Kidney tubule cell (primary cell): ENCODE data around the gene HAPLN3.
A peak's percentile ranks its signal among the peaks of the same experiment; 100 is the strongest.
"Not testable (repeated sequence)": the region's sequence is repeated elsewhere in the genome, so short reads cannot be mapped to it uniquely, and the experiment has no call there.

Experiments
- DNase-seq: peaks from one replicate; pipeline ENCODE4 v3.0.0-alpha.2; 2018; ENCODE audit warnings: low spot score

The HAPLN3 gene, protein sequence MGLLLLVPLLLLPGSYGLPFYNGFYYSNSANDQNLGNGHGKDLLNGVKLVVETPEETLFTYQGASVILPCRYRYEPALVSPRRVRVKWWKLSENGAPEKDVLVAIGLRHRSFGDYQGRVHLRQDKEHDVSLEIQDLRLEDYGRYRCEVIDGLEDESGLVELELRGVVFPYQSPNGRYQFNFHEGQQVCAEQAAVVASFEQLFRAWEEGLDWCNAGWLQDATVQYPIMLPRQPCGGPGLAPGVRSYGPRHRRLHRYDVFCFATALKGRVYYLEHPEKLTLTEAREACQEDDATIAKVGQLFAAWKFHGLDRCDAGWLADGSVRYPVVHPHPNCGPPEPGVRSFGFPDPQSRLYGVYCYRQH

DNA sequence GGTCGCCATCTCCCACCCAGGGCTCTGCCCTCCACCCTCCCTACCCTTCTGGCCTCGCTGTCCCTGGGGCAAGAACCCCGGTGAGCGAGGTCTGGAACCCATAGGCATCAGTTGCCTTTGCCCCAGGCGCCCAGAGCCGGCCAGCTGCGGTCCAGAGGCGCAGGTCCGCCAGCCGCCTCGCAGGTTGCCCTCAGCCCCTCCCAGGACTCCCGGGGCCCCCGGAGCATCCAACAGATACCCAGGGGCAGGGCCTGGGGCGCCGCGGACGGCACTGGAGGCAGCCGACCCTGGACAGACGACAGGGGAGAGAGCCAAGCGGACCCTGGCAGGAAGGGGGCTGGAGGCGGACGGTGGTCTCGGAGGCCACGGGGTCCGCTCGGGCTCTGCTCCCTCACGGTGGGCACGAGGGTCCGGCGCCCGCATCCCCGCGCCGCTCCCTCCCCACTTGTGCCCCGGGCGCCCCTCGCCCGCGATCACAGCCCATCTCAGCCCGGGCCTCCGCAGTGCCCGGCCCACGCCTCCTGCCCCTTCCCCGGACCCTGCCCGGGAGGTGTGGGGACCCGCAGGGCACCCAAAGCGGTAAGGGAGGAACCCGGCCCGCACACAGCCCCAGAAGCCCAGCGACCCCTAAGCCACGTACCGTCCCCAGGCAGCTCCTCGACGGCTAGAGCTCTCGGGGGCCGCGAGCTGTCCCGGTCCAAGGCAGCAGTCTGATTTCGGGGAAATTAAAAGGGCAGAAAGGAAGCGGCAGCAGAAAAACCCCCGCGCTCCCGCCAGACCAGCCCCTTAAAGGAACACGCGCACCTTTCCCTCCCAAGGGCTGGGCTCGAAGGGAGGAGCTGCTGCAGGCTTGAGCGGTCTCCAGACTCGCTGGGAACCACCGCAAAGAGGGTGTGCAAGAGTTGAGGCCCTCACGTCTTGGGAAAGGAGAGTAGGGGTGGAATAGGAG, at the start of gene HAPLN3:
Gene HAPLN3, minus strand, starts transcription at position 726 of the 949 bp plus-strand sequence. CDS start 8,246 bp downstream, outside the sequence.
- DNase-seq, result peak; percentile 56

DNA sequence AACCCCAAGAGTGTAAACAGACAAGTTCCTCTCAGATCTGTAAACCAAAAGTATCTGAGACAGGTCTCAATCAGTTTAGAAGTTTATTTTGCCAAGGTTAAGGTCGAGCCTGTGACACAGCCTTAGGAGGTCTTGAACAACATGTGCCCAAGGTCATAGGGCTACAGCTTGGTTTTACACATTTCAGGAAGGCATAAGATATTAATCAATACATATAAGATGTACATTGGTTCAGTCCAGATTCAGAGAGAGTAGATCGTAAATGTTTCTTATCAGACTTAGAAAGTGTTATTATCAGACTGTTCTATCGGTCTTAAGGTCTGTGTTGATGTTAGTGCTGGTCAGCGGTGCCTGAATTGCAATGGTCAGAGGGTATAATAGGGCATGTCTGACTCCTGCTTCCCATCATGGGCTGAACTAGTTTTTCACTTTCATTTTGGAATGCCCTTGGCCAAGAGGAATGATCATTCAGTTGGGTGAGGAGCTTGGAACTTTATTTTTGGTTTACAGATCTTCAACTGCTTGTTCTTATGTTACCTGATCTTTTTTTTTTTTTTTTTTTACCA, 44.8 kb upstream of the HAPLN3 start:
- no peak for DNase-seq

DNA sequence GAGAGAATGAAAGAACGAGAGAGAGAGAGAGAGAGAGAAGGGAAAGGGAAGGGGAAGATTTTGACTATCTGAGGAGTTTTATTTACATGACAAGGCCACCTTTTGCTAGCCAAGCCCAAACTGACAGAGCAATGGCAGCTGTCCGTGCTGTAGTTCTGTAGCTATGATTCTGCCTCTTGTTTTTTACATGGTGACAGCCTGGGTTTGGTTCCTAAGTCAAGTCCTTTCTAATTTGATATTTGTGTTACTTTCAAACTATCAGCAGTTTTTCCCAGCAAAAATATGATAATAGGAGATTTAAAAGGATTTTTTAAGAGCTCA, 44.1 kb upstream of the HAPLN3 start:
- no peak for DNase-seq

DNA sequence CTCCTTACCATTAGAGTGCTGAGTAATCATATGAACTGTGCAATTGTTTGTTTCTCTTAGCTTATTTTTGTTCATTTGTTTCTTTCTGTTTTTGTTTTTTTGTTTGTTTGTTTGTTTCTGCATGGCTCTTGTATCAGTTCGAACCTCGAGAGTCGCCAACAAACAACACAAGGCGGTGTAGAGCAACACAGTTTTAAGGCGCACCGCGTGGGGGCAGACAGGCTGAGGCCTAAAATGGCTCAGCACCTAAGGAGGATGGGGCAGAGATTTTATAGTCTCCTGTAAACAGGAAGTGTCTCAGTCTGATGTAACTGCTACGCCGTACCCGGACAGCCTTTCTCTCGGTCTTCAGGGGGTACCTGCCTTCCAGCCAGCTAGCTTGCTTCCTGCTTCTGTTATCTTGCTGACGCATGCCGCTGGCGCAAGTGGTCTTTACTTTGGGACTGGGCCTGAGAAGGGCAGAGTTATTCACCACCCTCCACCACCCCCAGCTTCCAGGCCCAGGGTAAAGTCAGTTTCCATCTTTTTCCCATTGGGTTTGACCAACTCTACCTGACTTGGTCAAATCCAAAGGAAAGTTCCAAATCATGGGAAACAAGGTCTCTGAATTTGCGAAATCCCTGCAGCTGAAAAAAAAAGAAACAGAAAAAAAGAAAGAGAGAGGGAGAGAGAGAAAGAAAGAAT, 43.6 kb upstream of the HAPLN3 start:
- DNase-seq, result no peak

DNA sequence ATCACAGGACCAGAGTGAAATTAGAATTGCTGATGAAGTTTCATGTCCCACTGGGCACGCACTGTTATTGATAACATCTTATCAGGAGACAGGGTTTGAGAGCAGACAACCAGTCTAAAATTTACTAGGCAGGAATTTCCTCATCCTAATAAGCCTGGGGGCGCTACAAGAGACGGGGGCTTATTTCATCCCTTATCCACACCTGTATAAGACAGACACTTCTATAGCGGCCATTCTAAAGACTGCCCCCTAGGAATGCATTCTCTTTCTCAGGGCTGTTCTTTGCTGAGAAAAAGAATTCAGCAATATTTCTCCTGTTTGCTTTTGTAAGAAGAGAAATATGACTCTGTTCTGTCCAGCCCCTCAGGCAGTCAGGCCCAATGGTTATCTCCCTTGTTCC, 39.1 kb upstream of the HAPLN3 start:
- DNase-seq, result not testable (repeated sequence)

DNA sequence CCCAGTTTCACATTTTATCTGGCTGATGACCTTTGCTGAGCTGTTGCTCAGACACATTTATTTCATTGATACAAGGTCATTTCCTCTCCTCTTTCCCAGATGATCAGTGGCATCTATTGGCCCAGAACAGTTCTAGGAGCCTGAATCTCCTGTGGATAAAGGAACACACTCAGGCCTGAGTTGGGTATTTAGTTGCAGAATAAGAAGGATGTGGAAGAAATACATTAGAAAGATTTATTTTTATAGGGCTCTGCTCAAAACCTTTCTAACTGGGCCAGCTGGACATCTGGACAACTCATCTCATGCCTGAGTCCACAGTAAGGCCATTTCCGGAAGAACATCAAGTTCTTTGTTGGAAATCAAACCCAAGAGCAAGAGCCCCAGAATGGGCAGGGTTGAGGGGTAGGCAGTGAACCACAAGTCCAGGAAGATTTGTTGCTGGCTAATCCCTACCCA, 37.6 kb upstream of the HAPLN3 start:
- no peak for DNase-seq

DNA sequence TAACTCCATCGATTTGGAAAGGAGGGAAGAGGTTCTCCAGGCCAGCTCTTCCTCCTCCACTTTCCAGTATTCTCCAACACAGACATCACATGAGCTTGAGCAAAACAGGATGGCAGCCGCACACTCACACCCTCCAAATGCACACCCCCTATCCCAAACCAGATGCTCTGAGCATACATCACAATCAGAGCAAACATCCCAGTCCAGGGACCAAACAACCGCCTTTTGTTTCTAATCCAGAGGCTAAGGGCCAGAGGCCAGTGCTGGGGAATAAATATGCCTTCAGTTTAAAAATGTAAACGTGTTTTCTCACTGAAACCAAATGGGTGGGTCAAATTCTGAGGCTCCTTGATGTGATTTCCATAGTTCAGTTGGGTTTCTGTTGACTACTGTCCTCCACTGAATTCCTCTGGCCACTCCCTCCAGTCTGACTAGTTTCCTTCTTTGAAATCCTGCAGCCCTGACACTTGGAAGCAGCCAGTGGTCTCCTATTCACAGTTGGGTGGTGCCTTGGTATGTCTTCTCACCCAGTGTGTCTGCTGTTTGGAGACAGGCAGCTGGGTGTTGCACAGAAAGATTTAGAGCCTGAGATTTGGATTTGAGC, 37.0 kb upstream of the HAPLN3 start:
- DNase-seq, result peak; percentile 61

DNA sequence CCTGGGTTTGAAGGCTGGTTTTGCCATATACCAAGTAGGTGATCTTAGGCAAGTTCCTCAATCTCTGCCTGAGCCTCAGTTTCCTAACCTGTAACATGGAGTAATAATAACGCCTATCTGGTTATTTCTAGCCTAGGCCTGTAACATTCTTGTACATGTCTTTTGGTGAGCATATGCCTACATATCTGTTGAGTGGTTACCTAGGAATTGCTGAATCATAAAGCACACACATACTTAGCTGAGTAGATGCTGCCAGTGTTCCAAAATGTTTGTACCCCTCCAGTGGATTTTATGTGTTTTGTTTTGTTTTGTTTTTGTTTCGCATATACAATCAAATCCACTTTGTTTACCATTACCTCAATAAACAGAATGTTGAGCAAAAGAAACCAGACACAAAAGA, 35.2 kb upstream of the HAPLN3 start:
- DNase-seq, result no peak

DNA sequence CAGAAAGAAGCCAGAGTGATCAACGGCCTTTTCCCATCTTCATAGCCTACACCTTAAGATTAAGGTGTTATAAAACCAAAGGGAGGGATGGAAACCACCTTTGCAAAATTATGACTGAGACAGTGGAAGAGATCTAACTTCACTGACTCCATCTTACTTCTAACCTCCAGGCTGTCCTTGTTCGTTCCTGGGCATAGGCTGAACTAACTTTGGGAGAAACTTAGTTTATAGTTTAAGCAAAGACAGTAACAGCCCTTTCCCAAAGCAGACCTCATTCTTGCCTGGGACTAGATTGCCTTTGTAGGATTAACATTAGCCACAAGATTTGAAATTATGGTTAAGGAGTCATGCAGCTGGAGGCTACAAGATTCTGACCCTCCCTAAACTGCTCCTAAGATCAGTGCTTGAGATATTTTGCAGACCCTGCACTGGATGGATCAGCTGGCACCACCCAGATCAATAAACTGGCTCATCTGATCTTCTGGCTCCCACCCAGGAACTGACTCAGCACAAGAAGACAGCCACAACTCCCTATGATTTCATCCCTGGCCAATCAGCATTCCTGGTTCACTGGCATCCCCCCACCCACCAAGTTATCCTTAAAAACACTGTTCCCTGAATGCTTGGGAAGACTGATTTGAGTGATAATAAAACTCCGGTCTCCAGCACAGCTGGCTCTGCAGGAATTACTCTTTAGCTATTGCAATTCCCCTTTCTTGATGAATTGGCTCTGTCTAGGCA, 34.2 kb upstream of the HAPLN3 start:
- not testable (repeated sequence) for DNase-seq

DNA sequence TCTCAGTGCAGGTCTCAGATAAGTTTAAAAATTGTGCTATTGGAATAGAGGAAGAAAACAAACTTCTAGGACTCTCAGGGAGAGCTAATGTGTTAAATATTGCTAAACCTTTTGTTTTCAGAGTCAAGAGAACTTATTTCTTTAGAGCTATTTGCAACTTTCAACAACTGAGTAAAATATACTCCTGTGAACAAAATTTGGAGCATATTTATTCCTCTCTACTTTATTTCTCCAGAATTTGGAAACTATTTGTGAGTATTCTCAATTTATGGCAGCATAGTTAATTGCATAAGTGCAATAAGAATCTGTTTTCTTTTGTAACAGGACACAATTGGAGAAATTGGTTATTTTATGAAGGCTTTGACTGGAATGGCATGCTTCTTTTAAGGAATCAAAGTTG, 32.8 kb upstream of the HAPLN3 start:
- DNase-seq, result not testable (repeated sequence)

DNA sequence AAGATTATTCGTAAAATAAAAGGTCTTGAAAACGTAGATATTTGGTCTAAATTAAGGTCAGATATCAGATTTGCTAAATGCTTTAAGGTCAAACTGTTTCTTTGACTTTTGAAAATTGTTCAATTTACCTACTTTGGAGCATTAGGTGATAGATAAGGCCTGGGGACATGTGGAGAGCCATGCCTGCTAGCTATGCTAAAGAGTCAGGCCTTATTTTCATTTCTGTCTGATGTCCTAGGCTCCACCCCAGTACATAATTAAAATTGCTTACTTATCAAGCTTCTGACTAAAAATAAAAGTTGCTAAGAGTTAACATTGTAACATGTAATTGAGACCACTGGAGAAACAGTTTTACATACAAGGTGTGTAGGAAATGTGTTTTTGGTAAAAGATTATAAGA, 30.3 kb upstream of the HAPLN3 start:
- not testable (repeated sequence) for DNase-seq

DNA sequence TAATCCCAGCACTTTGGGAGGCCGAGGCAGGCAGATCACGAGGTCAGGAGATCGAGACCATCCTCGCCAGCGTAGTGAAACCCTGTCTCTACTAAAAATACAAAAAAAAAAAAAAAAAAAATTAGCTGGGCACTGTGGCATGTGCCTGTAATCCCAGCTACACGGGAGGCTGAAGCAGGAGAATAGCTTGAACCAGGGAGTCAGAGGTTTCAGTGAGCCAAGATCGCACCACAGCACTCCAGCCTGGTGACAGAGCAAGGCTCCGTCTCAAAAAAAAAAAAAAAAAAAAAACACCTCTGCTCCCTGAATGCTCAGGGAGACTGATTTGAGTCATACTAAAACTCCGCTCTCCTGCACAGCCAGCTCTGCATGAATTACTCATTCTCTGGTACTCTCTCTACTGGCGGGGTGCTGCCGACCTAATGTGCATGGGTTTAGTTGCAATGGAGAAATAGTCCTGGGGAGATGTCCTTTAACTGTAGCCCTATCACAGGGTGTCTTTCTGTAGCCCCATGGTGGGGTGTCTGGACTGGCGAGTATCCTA, 25.6 kb upstream of the HAPLN3 start:
- peak; percentile 88 for DNase-seq

DNA sequence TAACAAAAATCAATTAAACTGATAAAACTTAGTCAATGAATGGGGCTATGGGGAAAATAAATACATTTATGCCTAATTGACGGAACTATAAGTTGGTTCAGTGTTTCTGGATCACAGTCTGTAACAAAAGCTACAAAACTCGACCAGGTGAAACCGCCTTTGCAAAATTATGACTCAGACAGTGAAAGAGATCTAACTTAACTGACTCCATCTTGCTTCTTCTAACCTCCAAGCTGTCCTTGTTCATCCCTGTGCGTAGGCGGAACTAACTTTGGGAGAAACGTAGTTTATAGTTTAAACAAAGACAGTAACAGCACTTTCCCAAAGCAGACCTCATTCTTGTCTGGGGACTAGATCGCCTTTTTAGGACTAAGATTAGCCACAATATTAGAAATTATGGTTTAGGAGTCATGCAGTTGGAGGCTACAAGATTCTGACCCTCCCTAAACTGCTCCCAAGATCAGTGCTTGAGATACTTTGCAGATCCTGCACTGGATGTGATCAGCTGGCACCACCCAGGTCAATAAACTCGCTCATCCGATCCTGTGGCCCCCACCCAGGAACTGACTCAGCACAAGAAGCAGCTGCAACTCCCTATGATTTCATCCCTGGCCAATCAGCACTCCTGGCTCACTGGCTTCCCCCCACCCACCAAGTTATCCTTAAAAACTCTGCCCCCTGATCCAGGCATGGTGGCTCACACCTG, 25.0 kb upstream of the HAPLN3 start:
- peak; percentile 85 for DNase-seq

DNA sequence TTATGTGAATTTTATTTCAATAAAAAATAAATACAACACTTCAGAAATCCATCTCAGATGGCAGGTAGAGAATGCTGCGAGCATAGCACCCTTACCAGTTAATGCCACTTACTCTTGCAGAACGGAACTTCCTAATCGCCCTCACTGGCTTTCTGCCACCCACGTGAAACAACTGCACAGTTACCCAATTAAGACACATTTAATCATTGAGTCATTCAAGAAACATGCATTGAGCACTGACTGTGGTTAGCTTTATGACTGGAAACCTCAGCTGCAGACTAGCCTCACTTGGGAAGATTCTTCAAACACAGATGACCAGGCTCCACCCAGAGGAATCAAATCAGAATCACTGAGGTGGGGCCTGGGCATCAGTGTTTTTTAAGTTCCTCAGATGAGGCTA, 23.4 kb upstream of the HAPLN3 start:
- peak; percentile 99 for DNase-seq

DNA sequence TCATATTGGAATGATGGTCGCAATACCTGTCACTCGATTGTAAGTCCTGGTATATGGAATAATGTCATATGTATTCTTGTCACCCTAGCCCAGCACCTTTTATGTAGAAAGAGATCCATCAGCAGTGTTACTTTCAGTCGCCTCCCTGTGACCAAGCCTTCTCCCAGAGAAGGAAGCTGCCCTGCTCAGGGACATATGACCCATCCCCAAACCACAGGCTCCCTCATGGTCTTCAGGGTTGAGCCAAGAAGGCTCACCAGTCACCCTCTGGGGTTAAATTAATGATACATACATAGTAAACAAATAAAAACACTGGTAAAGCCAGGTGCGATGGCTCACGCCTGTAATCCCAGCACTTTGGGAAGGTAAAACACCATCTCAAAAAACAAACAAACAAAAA, 22.4 kb upstream of the HAPLN3 start:
- no peak for DNase-seq

DNA sequence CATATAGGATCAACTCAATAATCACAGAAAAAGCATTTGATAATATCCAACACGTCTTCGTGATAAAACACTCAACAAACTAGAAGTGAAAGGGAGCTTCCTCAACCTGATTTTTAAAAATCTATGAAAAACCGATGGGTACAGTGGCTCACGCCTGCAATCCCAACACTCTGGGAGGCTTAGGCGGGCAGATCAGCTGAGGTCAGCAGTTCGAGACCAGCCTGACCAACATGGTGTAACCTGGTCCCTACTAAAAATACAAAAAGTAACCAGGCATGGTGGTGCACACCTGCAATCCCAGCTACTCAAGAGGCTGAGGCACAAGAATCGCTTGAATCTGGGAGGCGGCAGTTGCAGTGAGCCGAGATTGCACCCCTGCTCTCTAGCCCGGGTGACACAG, 20.0 kb upstream of the HAPLN3 start:
- DNase-seq, result no peak

DNA sequence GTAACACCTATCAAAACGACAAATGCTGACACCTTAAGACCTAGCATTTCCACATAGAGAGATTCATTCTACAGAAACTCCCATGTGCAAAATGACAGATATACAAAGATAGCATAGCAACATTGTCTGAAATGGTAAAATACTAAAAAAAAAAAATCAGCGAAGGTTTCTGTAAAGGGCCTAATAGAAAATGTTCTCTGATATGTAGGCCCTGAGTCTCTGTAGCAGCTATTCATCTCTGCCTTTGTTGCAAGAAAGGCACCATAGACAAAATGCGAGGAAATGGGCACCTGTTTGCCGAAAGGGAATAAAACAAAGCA, 18.5 kb upstream of the HAPLN3 start:
- no peak for DNase-seq

DNA sequence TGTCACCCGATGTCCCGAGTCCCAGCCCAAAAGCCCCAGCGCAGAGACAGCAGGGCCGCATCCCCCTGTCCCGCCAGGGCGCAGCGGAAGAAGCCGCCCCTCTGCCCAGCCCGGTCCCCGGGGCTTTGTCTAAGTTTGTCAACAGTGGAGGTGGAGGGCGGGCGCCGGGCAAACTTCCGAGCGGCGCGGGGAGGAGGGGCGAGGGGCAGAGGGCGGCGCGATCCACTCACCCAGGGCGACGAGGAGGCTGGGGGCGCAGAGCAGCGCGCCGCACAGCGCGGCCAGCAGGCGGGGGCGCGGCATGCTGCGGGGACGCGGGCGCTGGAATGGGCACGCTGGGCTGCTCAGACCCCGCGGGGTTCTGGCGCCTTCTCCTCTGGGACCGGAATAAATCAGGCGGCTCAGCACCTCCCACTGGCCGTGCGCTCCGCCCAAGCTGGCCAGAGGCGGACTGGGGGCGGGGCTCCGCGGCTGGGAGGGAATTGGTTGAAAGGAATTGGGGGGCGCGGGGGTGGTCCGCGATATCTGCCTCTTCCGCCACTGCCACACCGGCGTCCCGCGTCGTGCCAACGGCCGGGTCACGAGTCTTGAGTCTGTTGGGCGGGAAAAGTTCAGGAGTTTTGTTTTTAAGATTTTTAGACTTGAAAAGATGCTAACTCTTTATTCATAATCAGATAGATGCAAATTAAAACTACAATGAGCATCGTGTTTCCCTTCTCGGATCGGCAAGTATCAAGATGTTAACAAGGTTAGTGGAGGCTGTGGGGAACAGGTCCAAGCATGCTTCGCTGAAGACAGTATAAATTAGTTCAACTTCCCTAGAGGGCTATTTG, 17.9 kb upstream of the HAPLN3 start, which contains the start of gene MFGE8:
Gene MFGE8, minus strand, starts transcription at position 363 of the 833 bp plus-strand sequence. Its CDS starts 60 bp downstream, at position 303.
- DNase-seq, result peak; percentile 60

DNA sequence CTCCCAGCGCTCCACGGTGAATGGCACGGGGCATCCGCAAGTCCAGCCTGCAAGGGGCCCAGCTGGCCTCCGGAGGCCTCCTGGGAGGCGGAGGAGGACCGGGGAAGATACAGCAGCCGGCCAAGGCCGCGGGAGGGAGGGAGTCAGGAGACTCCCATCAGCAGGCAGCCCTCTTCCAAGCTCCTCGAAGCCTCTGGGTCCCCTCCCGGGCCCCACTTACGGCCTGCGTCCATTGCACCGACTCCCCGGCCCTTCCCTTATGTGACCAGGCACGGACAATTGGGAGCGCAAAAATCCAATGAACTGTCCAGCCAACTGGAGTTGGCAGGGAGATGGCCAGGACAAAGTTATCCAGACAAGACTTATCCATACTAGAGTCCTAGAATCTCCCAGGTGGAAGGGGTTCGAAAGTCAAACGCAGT, 17.2 kb upstream of the HAPLN3 start:
- DNase-seq, result no peak
